Ecto neural progenitor cell (in vitro differentiated cells): ENCODE measurements around the gene PTTG1.
"Not testable (repeated sequence)": the region's sequence is repeated elsewhere in the genome, so short reads cannot be mapped to it uniquely, and the experiment has no call there.

Source experiments
- DNase-seq: peaks from one replicate; pipeline ENCODE4 v3.0.0-alpha.2; 2018; ENCODE audit warnings: low spot score

Gene PTTG1

DNA sequence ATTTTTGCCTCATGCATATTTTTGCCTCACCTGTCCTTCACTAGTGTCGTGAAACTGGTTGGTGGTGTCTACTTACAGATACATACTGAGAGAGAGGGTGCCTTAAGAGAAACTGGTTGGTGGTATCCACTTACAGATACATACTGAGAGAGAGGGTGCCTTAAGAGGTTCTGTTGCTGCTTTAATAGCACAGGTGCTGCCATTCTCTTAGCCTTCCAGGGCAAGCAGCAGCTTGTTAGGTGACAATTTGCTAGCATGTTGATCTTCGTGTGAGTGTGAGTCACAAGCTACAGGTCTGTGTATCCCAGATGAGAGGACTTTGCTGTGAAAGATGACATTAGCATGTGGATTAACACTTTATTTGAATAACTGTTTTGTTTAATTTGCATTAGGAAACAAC is 1.4 kb downstream of the PTTG1 start:
- no peak for DNase-seq

GRCh38 chr5:160427607-160428006 is 6.0 kb downstream of the PTTG1 start:
- no peak for DNase-seq

DNA sequence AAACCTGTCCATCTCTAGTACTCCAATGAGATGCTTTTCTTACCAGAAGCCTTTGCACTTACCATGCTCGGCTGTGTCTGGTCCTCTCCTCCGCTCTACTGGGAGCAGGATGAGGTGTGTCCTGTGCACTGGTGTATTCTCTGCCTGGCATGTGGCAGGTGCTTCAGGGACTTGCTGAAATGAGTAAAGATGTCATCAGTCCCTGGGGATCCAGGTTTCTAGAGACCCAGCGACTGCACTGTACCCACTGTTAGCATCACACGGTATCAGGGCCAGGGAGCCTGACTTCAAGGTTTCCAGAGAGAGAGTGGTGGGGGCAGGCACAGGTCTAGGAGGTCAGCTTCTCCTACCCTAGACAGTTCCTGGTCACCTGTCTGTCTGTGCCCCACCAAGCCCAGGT is 10.5 kb downstream of the PTTG1 start:
- DNase-seq, result no peak

GRCh38 chr5:160432787-160433186 is 11.1 kb downstream of the PTTG1 start:
- DNase-seq, result no peak

GRCh38 chr5:160434022-160434531 is 12.4 kb downstream of the PTTG1 start:
- DNase-seq, result peak; percentile 71

GRCh38 chr5:160435532-160435931 is 13.9 kb downstream of the PTTG1 start:
- DNase-seq, result no peak

DNA sequence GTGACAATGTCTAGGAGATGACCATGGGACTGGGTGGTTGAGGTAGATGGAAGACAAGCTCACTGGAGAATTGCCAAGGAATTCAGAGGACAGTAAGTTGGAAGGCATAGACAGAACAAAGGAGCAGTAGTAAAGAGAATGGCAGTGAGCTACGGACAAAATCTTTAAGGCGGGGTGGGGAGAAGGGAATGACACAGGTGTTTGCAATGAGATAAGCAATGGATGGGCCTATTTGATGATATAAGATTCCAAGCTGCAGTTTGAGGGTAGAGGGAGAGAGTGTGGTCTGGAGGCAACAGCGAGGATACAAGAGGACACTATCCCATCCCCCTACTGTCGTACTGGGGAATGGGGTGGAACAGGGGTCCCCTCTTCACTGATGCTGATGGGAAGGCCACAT is 14.4 kb downstream of the PTTG1 start:
- no peak for DNase-seq

GRCh38 chr5:160436661-160437060 is 15.0 kb downstream of the PTTG1 start:
- not testable (repeated sequence) for DNase-seq

- no peak for DNase-seq
These were observed 15.6 kb downstream of the PTTG1 start for GRCh38 chr5:160437271-160437670.

- peak; percentile 58 for DNase-seq
These were observed 16.9 kb downstream of the PTTG1 start for GRCh38 chr5:160438316-160439204.

- peak; percentile 90 for DNase-seq
These were observed 17.5 kb downstream of the PTTG1 start for GRCh38 chr5:160439205-160439600.

DNA sequence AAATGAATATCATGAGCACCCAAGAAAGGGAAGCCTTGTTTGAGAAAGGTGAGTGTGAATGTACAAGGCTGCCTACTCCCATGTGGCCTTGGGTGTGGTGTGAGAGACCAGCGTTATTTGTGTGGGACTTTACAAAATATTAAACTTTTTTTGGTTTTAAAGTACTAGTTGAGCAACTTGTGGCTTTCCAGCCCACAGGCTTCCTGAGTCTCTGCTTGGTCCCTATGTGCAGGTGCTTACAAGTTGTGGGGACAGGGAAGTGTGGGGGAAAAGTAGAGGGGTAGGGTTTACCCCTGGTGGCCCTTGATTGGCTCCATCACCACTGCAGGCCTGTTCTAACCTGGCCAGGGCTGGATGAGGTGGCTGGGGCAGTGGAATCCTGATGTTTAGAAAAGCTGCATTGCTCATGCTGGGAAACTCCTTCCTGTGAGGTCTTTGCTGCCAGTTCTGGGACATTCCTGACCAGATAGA is 19.7 kb downstream of the PTTG1 start:
- DNase-seq, result no peak

- DNase-seq, result no peak
These were observed 21.3 kb downstream of the PTTG1 start for GRCh38 chr5:160442824-160443431.

- no peak for DNase-seq
These were observed 22.8 kb downstream of the PTTG1 start for GRCh38 chr5:160444407-160444806.

DNA sequence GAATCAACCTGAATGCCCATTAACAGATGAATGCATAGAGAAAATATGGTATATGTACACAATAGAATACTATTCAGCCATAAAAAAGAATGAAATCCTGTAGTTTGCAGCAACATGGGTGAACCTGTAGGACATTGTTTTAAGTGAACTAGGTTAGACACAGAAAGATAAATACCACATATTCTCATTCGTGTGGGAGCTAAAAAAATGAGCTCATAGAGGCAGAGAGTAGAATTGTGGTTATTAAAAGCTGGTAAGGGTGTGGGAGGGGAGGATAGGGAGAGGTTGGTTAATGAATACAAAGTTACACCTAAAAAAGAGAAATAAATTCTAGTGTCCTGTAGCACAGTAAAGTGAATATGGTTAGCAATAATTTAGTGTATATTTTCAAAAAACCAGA is 23.5 kb downstream of the PTTG1 start:
- DNase-seq, result no peak

DNA sequence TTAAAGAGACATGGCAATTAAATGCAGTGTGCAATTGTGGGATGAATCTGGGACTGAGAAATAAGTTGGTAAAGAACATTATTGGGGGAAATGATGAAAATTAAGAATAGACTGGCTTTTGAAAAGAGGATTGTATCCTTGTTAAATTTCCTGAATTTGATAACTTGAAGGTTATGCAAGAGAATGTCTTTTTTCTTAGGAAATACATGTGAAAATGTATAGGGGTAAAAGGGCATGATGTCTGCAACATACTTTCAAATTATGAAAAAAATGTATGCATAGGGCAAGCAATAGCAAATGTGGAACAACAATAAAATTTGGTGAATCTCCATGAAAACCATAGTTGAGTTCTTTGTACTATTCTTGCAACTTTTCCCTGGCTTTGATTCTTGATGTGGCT is 24.1 kb downstream of the PTTG1 start:
- DNase-seq, result no peak

- DNase-seq, result no peak
These were observed 27.2 kb downstream of the PTTG1 start for GRCh38 chr5:160448886-160449285.

GRCh38 chr5:160449458-160449857 is 27.8 kb downstream of the PTTG1 start:
- no peak for DNase-seq

DNA sequence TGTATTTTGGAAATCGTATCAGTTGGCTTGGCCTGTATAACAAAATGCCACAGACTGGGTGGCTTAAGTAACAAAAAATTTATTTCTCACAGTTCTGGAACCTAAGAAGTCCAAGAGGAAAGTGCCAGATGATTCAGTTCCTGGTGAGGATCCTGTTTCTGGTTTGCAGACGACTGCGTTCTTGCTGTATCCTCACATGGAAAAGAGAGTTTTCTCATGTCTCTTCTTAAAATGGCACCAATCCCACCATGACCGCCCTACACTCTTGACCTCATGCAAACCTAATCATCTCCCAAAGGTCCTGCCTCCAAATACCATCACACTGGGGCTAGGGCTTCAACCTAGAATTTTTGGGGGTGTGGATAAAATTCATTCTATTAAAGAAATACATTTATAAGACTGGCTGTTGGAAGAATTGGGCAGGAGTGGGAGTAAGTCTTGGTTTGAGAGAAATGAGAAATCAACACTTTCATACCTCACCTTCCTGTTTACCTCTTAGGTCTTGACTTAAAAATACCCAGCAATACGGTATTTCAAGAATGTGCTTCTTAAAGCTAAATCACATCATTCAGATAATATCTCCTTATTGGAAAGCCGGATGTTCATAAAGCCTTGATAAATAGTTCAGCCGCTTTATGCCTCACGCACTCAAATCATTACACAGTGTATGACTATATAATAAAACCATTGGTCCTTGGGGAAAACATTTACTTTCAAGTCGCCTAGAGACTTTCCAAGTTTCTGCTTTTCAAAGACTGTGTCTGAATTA is 28.7 kb downstream of the PTTG1 start:
- DNase-seq, result no peak

DNA sequence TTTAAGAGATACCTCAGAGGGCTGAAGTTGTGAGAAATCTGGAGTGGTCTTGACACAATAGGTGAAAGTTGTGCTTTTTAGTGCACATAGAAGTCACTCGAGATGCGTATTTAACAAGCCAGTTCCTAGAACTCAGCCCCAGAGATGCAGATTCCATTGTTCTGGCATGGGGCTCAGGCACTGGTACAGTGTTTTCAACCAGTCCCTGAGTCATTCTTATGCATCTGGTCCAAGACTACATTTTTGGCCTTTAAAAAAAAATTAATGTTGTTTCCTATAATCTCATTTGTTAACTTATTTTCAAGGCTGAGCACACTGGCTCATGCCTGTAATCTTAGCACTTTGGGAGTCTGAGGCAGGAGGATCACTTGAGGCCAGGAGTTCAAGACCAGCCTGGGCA is 29.6 kb downstream of the PTTG1 start:
- DNase-seq, result no peak

DNA sequence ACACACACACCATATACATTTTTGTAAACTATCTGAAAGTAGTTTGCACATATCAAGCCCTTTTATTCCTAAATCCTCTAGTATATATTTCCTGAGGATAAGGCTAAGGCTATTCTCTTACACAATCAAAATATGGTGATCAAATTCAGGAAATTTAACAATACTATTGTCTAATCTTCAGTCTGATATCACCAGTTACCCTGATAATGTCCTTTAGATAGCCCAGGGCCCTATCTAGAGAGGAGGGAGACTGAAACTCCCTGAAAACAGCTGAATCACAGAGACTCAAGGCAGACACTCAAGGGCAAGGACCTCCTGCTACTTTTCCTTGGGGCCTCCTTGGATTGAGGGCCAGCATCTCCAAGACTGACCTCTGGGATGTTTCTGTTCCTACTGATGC is 30.4 kb downstream of the PTTG1 start:
- DNase-seq, result no peak

- no peak for DNase-seq
These were observed 31.1 kb downstream of the PTTG1 start for GRCh38 chr5:160452795-160453194.

DNA sequence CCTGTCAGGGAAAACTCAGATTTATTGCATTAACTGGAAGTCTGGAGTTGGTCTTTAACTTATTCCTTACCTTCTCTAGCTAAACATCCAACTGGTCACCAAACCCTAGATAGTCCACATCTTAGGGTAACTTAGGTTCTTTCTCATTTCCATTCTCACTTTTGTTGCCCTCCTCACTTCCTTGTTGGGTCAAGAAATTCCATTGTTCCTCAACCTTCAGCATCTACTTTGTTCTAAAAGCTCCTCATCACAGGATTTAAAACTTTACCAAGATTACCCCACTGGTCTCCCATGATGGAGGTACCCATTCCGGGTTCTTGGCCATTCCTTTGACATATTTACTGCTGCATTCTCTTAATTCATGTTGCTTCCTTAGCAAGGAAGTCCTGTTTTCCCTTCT is 32.1 kb downstream of the PTTG1 start:
- DNase-seq, result no peak
